Right ventricle myocardium inferior (tissue), 1 donor: Measurements from ENCODE around the gene DNAJB2. TPM values are rescaled to one million over a fixed set of nuclear protein-coding genes. Genes with fewer than 3 reads are reported as not detected.

Source experiments
- ATAC-seq: fragments of 200-7000 bp; cut with Tn5 transposase; one replicate; pipeline ENCODE4 v1.9.1; 2020; ENCODE audit warnings: mild to moderate bottlenecking, moderate library complexity
- DNase-seq: peaks from one replicate; pipeline ENCODE4 v3.0.0; 2021; ENCODE audit errors: missing footprints
- intact Hi-C: fragments of 100-400 bp; cut with DNase I; formaldehyde crosslinking; loops from one replicate; pipeline ENCODE4 v1.11.0; 2022
- long read RNA-seq: library from polyadenylated mRNA; unstranded; transcript quantifications from one replicate; pipeline ENCODE4 v2.0.0, GENCODE V29; 2021
- total RNA-seq: library from RNA; stranded (reverse); fragmentation: NEBNext Ultra II Directional; extraction: Animal tissue kit (Norgen Biotek cat#: 25700); gene quantifications from one replicate; pipeline ENCODE4 v1.2.1, GENCODE V29; 2021
- donor health status: DM: no; HTN: yes; CAD: no; lungs with severe emphysema.

The DNAJB2 gene
- 80.4 TPM for total RNA-seq
- long read RNA-seq, transcript DNAJB2-201 (9 exons, 3,176 nt): minor isoform, 5 of 15 reads
- long read RNA-seq, transcript DNAJB2-202 (10 exons, 1,946 nt): major isoform, 7 of 15 reads
- long read RNA-seq, partial matches to known transcripts: 0 of 15 reads
- long read RNA-seq, other reads (novel, unspliced or antisense): 3 of 15 reads

- intact Hi-C loops: loop anchor here (1.0 to 5.0 kb wide), 5 partner anchors 15 to 108 kb away; partner anchors contain the start of genes ANKZF1, ATG9A, CNPPD1 and DNPEP
Measured at GRCh38 chr2:219279151-219279915, at the start of gene DNAJB2. Gene DNAJB2 (plus strand): TSS chr2:219279366. CDS start chr2:219279834, 468 bp downstream.

GRCh38 chr2:219230059-219230540 is 49.1 kb upstream of the DNAJB2 start:
- intact Hi-C loops: no loop called here
- DNase-seq (peak; percentile 86), ATAC-seq (no peak)

More at GRCh38 chr2:219279151-219279915, at the start of gene DNAJB2:
- peak; percentile 97 for ATAC-seq
- DNase-seq: peak; percentile 100

GRCh38 chr2:219234331-219234730 is 44.8 kb upstream of the DNAJB2 start:
- DNase-seq (no peak), ATAC-seq (no peak)
- intact Hi-C loops: no loop called here

- DNase-seq (no peak), ATAC-seq (no peak)
- intact Hi-C loops: no loop called here
Measured at GRCh38 chr2:219243291-219243761, 35.8 kb upstream of the DNAJB2 start.

- no peak for DNase-seq
- intact Hi-C loops: no loop called here
- no peak for ATAC-seq
Measured at GRCh38 chr2:219244789-219245147, 34.4 kb upstream of the DNAJB2 start.

- intact Hi-C loops: no loop called here
- DNase-seq (peak; percentile 96), ATAC-seq (peak; percentile 93)
Measured at GRCh38 chr2:219245148-219245898, 33.8 kb upstream of the DNAJB2 start, which contains the start of the genes GLB1L and STK16. Gene GLB1L (minus strand): TSS chr2:219245444. CDS start chr2:219243573, 1,871 bp downstream. Gene STK16 (plus strand): TSS chr2:219245479. CDS start chr2:219246000, 521 bp downstream.

GRCh38 chr2:219245899-219246230 is 33.3 kb upstream of the DNAJB2 start:
- intact Hi-C loops: no loop called here
- DNase-seq: no peak
- ATAC-seq: no peak

- ATAC-seq (no peak), DNase-seq (no peak)
- intact Hi-C loops: no loop called here
Measured at GRCh38 chr2:219246559-219246958, 32.6 kb upstream of the DNAJB2 start.

- intact Hi-C loops: no loop called here
- ATAC-seq (no peak), DNase-seq (no peak)
Measured at GRCh38 chr2:219247678-219248642, 31.2 kb upstream of the DNAJB2 start.

- intact Hi-C loops: no loop called here
- DNase-seq: no peak
- no peak for ATAC-seq
Measured at GRCh38 chr2:219248845-219249202, 30.3 kb upstream of the DNAJB2 start.

GRCh38 chr2:219249203-219249980 is 29.8 kb upstream of the DNAJB2 start:
- intact Hi-C loops: no loop called here
- ATAC-seq: peak; percentile 43
- peak; percentile 80 for DNase-seq

- DNase-seq (no peak), ATAC-seq (no peak)
- intact Hi-C loops: no loop called here
Measured at GRCh38 chr2:219250049-219250781, 29.0 kb upstream of the DNAJB2 start.

GRCh38 chr2:219251656-219252055 is 27.5 kb upstream of the DNAJB2 start:
- DNase-seq (no peak), ATAC-seq (no peak)
- intact Hi-C loops: loop anchor here (2.0 kb wide), 2 partner anchors 43 to 75 kb away; partner anchors contain the start of gene CNPPD1

GRCh38 chr2:219252084-219252483 is 27.1 kb upstream of the DNAJB2 start:
- ATAC-seq (no peak), DNase-seq (no peak)
- intact Hi-C loops: loop anchor here (2.0 kb wide), 2 partner anchors 43 to 75 kb away; partner anchors contain the start of gene CNPPD1

- DNase-seq (no peak), ATAC-seq (no peak)
- intact Hi-C loops: loop anchor here (2.0 kb wide), 2 partner anchors 42 to 76 kb away; partner anchors contain the start of gene CNPPD1
Measured at GRCh38 chr2:219252570-219252899, 26.6 kb upstream of the DNAJB2 start.

GRCh38 chr2:219252900-219253752 is 26.0 kb upstream of the DNAJB2 start, which contains the start of gene TUBA4B:
Gene TUBA4B (plus strand): TSS chr2:219253243. CDS start chr2:219253408, 165 bp downstream.
- intact Hi-C loops: loop anchor here (2.0 kb wide), 2 partner anchors 42 to 76 kb away; partner anchors contain the start of gene CNPPD1
- ATAC-seq: peak; percentile 38
- DNase-seq: no peak
